Stomach (tissue), 9 donors: ENCODE data around the gene CA11. TPM values are rescaled to one million over a fixed set of nuclear protein-coding genes. Genes with fewer than 3 reads are reported as not detected.

Experiments
- DNase-seq, 2 donors: peaks; one replicate each; pipeline versions ENCODE4 v3.0.0 to v3.0.0-alpha.2; 2013 to 2019
- H3K27ac ChIP-seq, 5 donors: fragments of 200-600 bp in 4 of 5; sonication (generic) in 4 of 5; one replicate each; pipeline ENCODE4 v1.5.1; 2013 to 2019; ENCODE audit warnings: mild to moderate bottlenecking in 1 of 5, moderate library complexity in 1 of 5
- H3K27me3 ChIP-seq, 3 donors: fragments of 200-600 bp; sonication (generic); one replicate each; pipeline ENCODE4 v1.5.1; 2017 to 2019; ENCODE audit warnings: mixed run types in 1 of 3
- H3K36me3 ChIP-seq, 4 donors: fragments of 200-600 bp; sonication (generic); 1 replicate in 3 of 4; 2 replicates in 1 of 4; pipeline ENCODE4 v1.5.1; 2016 to 2019
- H3K4me1 ChIP-seq, 4 donors: fragments of 200-600 bp; sonication (generic); one replicate each; pipeline ENCODE4 v1.5.1; 2016 to 2019
- H3K4me3 ChIP-seq, 4 donors: fragments of 200-600 bp; sonication (generic) in 3 of 4; one replicate each; pipeline ENCODE4 v1.5.1; 2016 to 2019; ENCODE audit warnings: mild to moderate bottlenecking in 1 of 4
- H3K9me3 ChIP-seq, 4 donors: fragments of 200-600 bp; sonication (generic); one replicate each; pipeline ENCODE4 v1.5.1; 2016 to 2019
- CTCF ChIP-seq, 7 experiments: fragments of 450-650 bp in 4 of 7; fragments of 200-600 bp in 3 of 7; sonication (generic) in 3 of 7; IDR thresholded peaks; one replicate each; pipeline ENCODE4 v1.5.1; 2016 to 2019; ENCODE audit warnings: antibody characterized with exemption in 7 of 7, control low read depth in 2 of 7, mild to moderate bottlenecking in 1 of 7
- EP300 ChIP-seq: sonication (generic); formaldehyde crosslinking; IDR thresholded peaks from one replicate; pipeline ENCODE4 v1.6.1; 2017; ENCODE audit warnings: antibody characterized with exemption
- POLR2A ChIP-seq, 4 donors: fragments of 450-650 bp; IDR thresholded peaks; one replicate each; pipeline ENCODE4 v1.6.1; 2016; ENCODE audit warnings: antibody characterized with exemption in 4 of 4, control low read depth in 2 of 4, mild to moderate bottlenecking in 1 of 4, moderate library complexity in 1 of 4
- POLR2AphosphoS5 ChIP-seq, 3 donors: sonication (generic); formaldehyde crosslinking; IDR thresholded peaks; one replicate each; pipeline ENCODE4 v1.6.1; 2016; ENCODE audit warnings: antibody characterized with exemption in 3 of 3
- WGBS, 5 donors: extraction: QIAGEN DNeasy Blood & Tissue Kit in 3 of 5; methylation state at CpG; one replicate each; pipeline versions ENCODE4 v1.1.5 to v1.1.7; 2013 to 2018; 5-methylcytosine and 5-hydroxymethylcytosine counted together
- intact Hi-C: fragments of 100-400 bp; cut with DNase I; formaldehyde crosslinking; loops from one replicate; pipeline ENCODE4 v1.15.1; 2023; ENCODE audit warnings: low total_unique reads
- polyA plus RNA-seq, 3 donors: library from polyadenylated mRNA; stranded (reverse); fragments of 200-250 nt; gene quantifications; one replicate each; pipeline ENCODE4 v1.2.3, GENCODE V29; 2013
- total RNA-seq, 5 donors: library from RNA; depleted of rRNA; stranded (reverse); fragments of >200 nt; gene quantifications; one replicate each; pipeline versions ENCODE4 v1.1.0 to v1.2.3, GENCODE V29; 2014 to 2016
- donor health status: healthy with polysubstance abuse.
- donor health status: Bipolar disorder and iron deficiency.
- donor health status: healthy.

CA11 gene
- total and polyA plus RNA-seq, 8 donors, result 1.8 to 33.0 (median 15.8) TPM; not detected in 1

- intact Hi-C loops, result no loop called here
These were observed 46.8 kb downstream of the CA11 start for GRCh38 chr19:48598996-48599700.

GRCh38 chr19:48596679-48597465, 49.1 kb downstream of the CA11 start:
- Histone ChIP-seq H3K4me1 (no peaks in the 10 kb centered on the region), H3K4me3 (no peak overlapping the region), H3K36me3 (no peaks in the 10 kb centered on the region), H3K9me3 (no peaks in the 10 kb centered on the region), H3K27ac (peak overlapping the region in 1 of 5 donors; percentile 17), H3K27me3 (peaks cover 0 to 18% (median 0%) of the 10 kb centered on the region in 3 donors)
- 72 to 82% (median 80%) methylated on average over 29 to 39 of the region's 39 CpGs for WGBS, 5 donors
- TF ChIP-seq POLR2AphosphoS5 (IDR thresholded peaks at IDR 0.05), result no peak
- TF ChIP-seq POLR2A (IDR thresholded peaks at IDR 0.05), result no peak
- no peak for TF ChIP-seq CTCF (IDR thresholded peaks at IDR 0.05)
- no peak for TF ChIP-seq EP300
- intact Hi-C loops, result no loop called here
- DNase-seq, result no peak

More at GRCh38 chr19:48598996-48599700, 46.8 kb downstream of the CA11 start:
- peaks cover 0 to 18% (median 0%) of the 10 kb centered on the region in 3 donors for H3K27me3 ChIP-seq
- no peaks in the 10 kb centered on the region for H3K36me3 ChIP-seq
- H3K9me3 ChIP-seq, result no peaks in the 10 kb centered on the region
- no peak overlapping the region for H3K27ac ChIP-seq
- peaks cover 0 to 4% (median 0%) of the 10 kb centered on the region in 4 donors for H3K4me1 ChIP-seq
- TF ChIP-seq EP300, result no peak
- TF ChIP-seq POLR2AphosphoS5 (IDR thresholded peaks at IDR 0.05), result no peak
- no peak for TF ChIP-seq POLR2A (IDR thresholded peaks at IDR 0.05)
- no peak for TF ChIP-seq CTCF (IDR thresholded peaks at IDR 0.05)
- no peak for DNase-seq
- H3K4me3 ChIP-seq, result no peak overlapping the region
- 56 to 84% (median 65%) methylated on average over 12 to 30 of the region's 30 CpGs for WGBS, 5 donors

GRCh38 chr19:48596237-48596636, 49.8 kb downstream of the CA11 start:
- no peak overlapping the region for H3K27ac ChIP-seq
- TF ChIP-seq POLR2AphosphoS5 (IDR thresholded peaks at IDR 0.05), result no peak
- TF ChIP-seq POLR2A (IDR thresholded peaks at IDR 0.05), result no peak
- TF ChIP-seq EP300, result no peak
- TF ChIP-seq CTCF (IDR thresholded peaks at IDR 0.05), result no peak

GRCh38 chr19:48595833-48596232, 50.2 kb downstream of the CA11 start:
- TF ChIP-seq CTCF (IDR thresholded peaks at IDR 0.05) (no peak), POLR2AphosphoS5 (IDR thresholded peaks at IDR 0.05) (no peak), EP300 (no peak), POLR2A (IDR thresholded peaks at IDR 0.05) (no peak)
- no peaks in the 10 kb centered on the region for H3K4me1 ChIP-seq
- intact Hi-C loops, result no loop called here
- H3K4me3 ChIP-seq, result no peak overlapping the region
- no peak overlapping the region for H3K27ac ChIP-seq
- no peaks in the 10 kb centered on the region for H3K36me3 ChIP-seq
- 61 to 85% (median 79%) methylated on average over 3 to 6 of the region's 6 CpGs for WGBS, 5 donors
- DNase-seq, result no peak
- H3K27me3 ChIP-seq, result peaks cover 0 to 18% (median 0%) of the 10 kb centered on the region in 3 donors
- H3K9me3 ChIP-seq, result no peaks in the 10 kb centered on the region

More at GRCh38 chr19:48596237-48596636, 49.8 kb downstream of the CA11 start:
- intact Hi-C loops, result no loop called here
- Histone ChIP-seq H3K9me3 (no peaks in the 10 kb centered on the region), H3K27me3 (peaks cover 0 to 18% (median 0%) of the 10 kb centered on the region in 3 donors), H3K36me3 (no peaks in the 10 kb centered on the region), H3K4me3 (no peak overlapping the region), H3K4me1 (no peaks in the 10 kb centered on the region)
- 77 to 93% (median 82%) methylated on average over 3 to 4 of the region's 4 CpGs for WGBS, 5 donors
- no peak for DNase-seq
